ENCODE data around the gene HTR5A. TPM values are rescaled to one million over a fixed set of nuclear protein-coding genes. Genes with fewer than 3 reads are reported as not detected.

Gene HTR5A
- polyA plus RNA-seq, 1 of the 3 experiments (the other 2 are of a cell fraction), result not detected

- no peak for TF ChIP-seq YY1 (IDR thresholded peaks at IDR 0.05; ENCODE audit: low read depth)
- TF ChIP-seq RFX5 (IDR thresholded peaks at IDR 0.05; ENCODE audit: low read length), result no peak
- TF ChIP-seq RXRA (IDR thresholded peaks at IDR 0.05; ENCODE audit: borderline replicate concordance, low read depth), result no peak
- TF ChIP-seq TCF12 (IDR thresholded peaks at IDR 0.05), result no peak
Measured at GRCh38 chr7:155038335-155038734, 31.8 kb upstream of the HTR5A start (continued).

- H3K4me2 ChIP-seq, result no peak overlapping the region
- H3K27me3 ChIP-seq (ENCODE audit: insufficient read depth), result no peaks in the 10 kb centered on the region
- H4K20me1 ChIP-seq (ENCODE audit: insufficient read depth), result no peaks in the 10 kb centered on the region
- no peaks in the 10 kb centered on the region for H3K79me2 ChIP-seq (ENCODE audit: insufficient read depth)
- H3K27ac ChIP-seq (ENCODE audit: low read depth in 2 of 2, low read length in 1 of 2), result no peak overlapping the region
- no peak for TF ChIP-seq SIN3A (IDR thresholded peaks at IDR 0.05; ENCODE audit: borderline replicate concordance, low read depth, low read length)
- TF ChIP-seq NRF1 (IDR thresholded peaks at IDR 0.05; ENCODE audit: low read depth, low read length), result no peak
- TF ChIP-seq GATA2 (CRISPR knock-in tag; IDR thresholded peaks at IDR 0.05), result no peak
- no peak for TF ChIP-seq USF2 (IDR thresholded peaks at IDR 0.05; ENCODE audit: borderline replicate concordance, low read depth, low read length)
- no peak for TF ChIP-seq NFIC (IDR thresholded peaks at IDR 0.05; ENCODE audit: borderline replicate concordance)
- no peak for TF ChIP-seq YY1 (IDR thresholded peaks at IDR 0.05; ENCODE audit: low read depth)
- no peak for TF ChIP-seq CTCF (IDR thresholded peaks at IDR 0.05)
- TF ChIP-seq RXRA (IDR thresholded peaks at IDR 0.05; ENCODE audit: borderline replicate concordance, low read depth), result no peak
- no peak for TF ChIP-seq REST (IDR thresholded peaks at IDR 0.05; ENCODE audit: low read depth, low read length)
- TF ChIP-seq SMC3 (IDR thresholded peaks at IDR 0.05; ENCODE audit: low read depth, low read length), result no peak
- TF ChIP-seq MXI1 (IDR thresholded peaks at IDR 0.05; ENCODE audit: low read depth, low read length), result no peak
- no peak for TF ChIP-seq MAX (IDR thresholded peaks at IDR 0.05; ENCODE audit: low read depth)
- TF ChIP-seq CHD2 (IDR thresholded peaks at IDR 0.05; ENCODE audit: low read length, partially characterized antibody), result no peak
- TF ChIP-seq IRF3 (IDR thresholded peaks at IDR 0.05; ENCODE audit: low read depth, low read length), result no peak
- no peak for TF ChIP-seq TAF1 (IDR thresholded peaks at IDR 0.05; ENCODE audit: borderline replicate concordance, low read depth, low read length)
- no peak overlapping the region for H3K9ac ChIP-seq
- H2AFZ ChIP-seq (ENCODE audit: low read depth), result no peak overlapping the region
- H3K9me2 ChIP-seq, result no peaks in the 10 kb centered on the region
- ChIA-PET POLR2A (no interaction called here), CTCF (no interaction called here)
- no peaks in the 10 kb centered on the region for H3K36me3 ChIP-seq (replicated peaks in 1 of 2; ENCODE audit: control insufficient read depth in 1 of 2, insufficient read depth in 2 of 2, low read length in 1 of 2)
- H3K4me1 ChIP-seq (ENCODE audit: control insufficient read depth in 1 of 2, insufficient read depth in 2 of 2, low read depth in 1 of 2, low read length in 1 of 2), result no peaks in the 10 kb centered on the region
- no peak overlapping the region for H3K4me3 ChIP-seq (ENCODE audit: low read depth in 2 of 2, low read length in 1 of 2)
- no peak for DNase-seq
- H3F3A ChIP-seq (replicated peaks; ENCODE audit: insufficient read depth), result no peaks in the 10 kb centered on the region
- WGBS (ENCODE audit: low lambda C conversion rate), result 5% methylated on average over 4 of the region's 4 CpGs
- no peaks in the 10 kb centered on the region for H3K9me3 ChIP-seq
Measured at GRCh38 chr7:155043756-155044155, 26.4 kb upstream of the HTR5A start.

Data from SK-N-SH (cell line).